GM21786 (cell line): ENCODE results near the gene TENM3.

Source experiments
- ATAC-seq: cut with Tn5 transposase; IDR thresholded peaks from one replicate; pipeline ENCODE4 v1.9.1; 2021; ENCODE audit not compliant: unreplicated experiment

The TENM3 gene

GRCh38 chr4:182286035-182286434 lies 42.8 kb downstream of the TENM3 start:
- no peak for ATAC-seq

DNA sequence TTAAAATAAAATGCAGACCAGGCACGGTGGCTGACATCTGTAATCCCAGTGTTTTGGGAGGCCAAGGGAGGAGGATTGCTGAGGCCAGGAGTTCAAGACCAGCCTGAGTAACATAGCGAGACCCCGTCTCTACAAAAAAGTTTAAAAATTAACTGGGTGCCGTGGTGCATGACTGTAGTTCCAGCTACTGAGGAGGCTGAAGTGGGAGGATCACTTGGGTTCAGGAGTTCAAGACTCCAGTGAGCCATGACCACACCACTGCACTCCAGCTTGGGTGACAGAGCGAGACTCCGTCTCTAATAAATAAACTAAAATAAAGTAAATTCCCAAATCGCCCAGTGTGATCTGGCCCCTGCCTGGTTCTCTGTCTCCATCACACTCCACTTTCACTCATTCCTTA lies 43.7 kb downstream of the TENM3 start:
- ATAC-seq: no peak

DNA sequence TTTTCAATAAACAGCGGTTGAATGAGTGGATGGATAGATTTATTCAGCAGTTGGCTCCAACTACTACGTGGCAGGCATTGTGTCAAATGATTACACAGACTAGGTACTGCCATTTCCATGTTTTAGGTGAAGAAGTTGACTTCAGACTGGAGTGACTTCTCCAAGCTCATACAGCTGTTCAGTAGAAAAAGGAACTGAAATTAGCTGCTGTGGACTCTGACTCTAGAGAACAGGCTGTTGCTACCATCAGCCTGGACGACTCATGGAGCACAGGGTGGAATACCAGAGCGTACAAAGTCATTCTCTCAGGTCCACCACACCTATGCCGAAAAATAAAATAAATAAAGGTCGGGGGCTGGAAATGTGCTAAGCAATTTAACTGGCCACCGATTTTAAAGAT lies 45.3 kb downstream of the TENM3 start:
- no peak for ATAC-seq

GRCh38 chr4:182289809-182290208 lies 46.6 kb downstream of the TENM3 start:
- no peak for ATAC-seq

- ATAC-seq: no peak
These were observed 48.0 kb downstream of the TENM3 start for GRCh38 chr4:182291175-182291574.

- ATAC-seq: no peak
These were observed 48.5 kb downstream of the TENM3 start for GRCh38 chr4:182291597-182292270.

DNA sequence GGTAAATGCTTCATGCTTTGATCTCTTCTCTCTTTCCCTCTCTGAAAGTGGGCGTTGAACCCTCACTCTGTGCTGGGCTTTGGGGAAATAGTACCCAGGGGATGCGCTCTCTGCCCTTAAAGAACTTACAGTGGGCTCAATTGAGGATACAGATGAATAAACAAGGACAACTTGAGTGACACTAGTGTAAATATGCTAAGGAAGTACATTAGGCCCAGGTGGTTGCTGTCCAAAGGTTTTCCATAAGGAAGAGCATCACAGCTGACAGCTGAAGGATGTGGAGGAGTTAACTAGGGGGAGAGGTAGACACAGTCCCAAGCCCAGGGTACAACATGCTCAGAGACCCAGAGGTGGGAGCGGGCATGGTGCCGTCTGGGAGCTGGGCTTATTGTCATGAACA lies 49.4 kb downstream of the TENM3 start:
- ATAC-seq: no peak

GRCh38 chr4:182293691-182294255 lies 50.6 kb downstream of the TENM3 start:
- ATAC-seq: no peak

GRCh38 chr4:182294451-182294850 lies 51.2 kb downstream of the TENM3 start:
- ATAC-seq: no peak

DNA sequence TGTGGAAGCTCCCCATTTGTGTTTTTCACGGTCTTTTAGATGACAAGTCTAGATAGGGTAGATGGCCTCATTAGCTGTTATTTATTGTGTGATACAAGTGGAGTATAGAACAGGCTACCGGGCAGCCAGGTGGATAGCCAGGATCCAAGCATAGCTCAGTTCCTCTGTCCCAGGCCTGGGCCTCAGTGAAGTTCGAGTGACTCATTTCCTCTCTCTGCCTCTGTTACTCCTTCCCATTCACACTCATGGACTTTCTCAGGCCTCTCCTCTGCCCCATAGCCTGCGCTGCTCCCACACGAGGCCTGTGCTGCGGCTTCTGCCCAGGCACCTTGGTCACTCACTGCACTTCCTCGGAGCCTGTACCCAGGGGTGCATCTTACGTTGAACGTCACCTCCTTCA lies 54.5 kb downstream of the TENM3 start:
- no peak for ATAC-seq

DNA sequence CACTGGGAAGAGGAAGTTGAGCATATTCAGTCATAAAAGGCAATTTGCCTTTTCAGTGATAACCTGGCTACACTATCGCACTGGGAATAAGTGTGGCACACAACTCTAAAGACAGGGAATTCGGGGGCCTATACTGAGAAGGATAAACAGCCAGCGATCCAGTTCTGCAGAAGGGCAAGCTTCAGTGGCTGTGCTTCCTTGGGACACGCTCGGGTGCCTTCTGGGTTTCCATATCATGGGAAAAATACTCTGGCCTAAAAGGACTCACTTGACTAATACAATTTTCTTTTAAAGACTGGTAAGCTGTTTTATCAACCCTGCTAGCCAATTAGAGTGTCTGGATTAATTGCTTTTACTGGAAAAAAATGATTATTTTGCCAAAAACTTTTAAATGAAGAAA lies 58.5 kb downstream of the TENM3 start:
- ATAC-seq: no peak

DNA sequence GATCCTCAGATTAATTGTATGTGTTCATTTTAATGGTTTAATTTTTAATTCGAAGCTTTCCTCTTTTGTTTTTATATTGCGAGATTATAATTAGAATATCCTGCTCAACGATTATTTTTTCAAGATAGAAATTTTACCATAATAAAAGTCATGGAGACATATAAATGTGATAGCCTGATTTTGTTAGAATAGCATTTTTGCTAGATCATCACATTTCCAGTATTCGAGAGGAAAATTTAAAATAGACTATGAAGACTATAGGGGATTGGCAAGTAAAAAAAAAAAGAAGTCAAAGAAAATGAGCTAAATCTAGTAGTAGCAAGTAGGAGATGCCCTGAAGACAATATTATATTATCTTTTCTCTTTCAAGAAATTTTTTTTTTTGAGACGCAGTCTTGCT lies 60.6 kb downstream of the TENM3 start:
- no peak for ATAC-seq

- no peak for ATAC-seq
These were observed 63.7 kb downstream of the TENM3 start for GRCh38 chr4:182306792-182307507.

DNA sequence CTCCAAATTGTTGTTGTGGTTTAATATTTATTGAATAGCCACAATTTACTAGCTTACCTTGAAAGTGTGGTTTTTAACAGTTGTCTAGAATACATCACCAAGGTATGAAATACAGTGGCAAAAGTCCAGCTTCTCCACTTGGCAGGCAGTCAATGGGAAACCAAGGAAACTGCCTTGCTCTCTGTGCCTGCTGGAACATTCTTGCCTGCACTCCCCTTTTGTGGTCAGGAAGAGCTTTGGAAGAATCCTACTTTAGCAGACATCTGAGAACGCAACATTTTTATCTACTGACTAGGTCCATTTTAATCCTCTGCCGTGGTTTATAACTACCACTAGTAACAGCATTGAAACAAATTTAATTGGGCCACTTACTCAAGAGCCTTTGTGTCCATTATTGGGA lies 64.5 kb downstream of the TENM3 start:
- ATAC-seq: no peak

DNA sequence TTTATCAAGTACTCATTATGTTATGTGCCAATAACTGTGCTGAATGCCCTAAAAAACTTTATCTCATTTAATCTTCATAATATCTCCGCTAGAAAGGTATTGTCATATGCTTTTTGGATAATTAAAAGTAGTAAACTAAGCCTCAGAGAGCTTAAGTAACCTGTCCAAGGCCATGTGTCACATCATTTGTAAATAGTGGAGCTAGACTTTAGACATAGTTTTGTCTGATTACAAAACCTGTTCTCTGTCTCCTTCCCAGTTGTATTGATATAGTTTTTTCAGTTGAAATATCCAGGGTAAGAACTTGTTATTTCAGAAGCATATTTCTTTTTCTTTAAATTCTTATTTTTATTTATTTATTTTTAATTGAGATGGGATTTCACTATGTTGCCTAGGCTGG lies 66.7 kb downstream of the TENM3 start:
- ATAC-seq: no peak

DNA sequence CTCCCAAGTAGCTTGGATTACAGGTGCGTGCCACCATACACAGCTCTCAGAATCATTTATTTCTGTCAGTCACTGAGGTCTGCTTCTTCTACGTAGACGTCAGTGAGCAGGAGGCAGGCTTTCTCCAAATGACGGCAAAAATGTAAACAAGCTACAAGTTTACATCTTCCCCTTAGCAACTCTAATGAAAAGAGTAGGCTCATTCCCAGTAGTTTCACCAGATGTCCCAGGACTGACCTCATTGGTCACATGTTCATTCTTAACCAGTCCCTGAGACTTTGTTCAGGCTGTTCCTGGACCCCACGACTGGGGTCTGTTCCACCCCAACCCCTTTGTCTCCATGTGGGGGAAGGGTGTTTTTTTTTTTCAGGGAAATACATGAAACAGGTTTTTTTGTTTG lies 67.1 kb downstream of the TENM3 start:
- ATAC-seq: no peak

DNA sequence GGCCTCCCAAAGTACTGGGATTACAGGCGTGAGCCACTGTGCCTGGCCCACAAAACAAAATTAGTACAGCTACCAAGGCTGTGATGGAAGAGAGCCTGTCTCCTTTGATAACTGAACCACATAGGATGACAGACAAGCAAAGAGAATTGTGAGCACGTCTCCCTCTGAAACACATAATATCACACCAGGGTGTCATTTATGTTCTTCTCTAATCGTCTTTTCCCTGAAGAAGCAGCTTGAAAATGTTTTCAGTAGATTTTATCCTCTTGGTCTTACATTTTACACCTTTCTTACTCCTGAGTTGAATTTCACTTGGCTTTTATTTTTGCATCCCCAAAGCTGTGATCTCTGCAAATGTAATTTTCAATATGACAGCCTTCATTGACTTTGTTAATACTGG lies 67.8 kb downstream of the TENM3 start:
- ATAC-seq: no peak

DNA sequence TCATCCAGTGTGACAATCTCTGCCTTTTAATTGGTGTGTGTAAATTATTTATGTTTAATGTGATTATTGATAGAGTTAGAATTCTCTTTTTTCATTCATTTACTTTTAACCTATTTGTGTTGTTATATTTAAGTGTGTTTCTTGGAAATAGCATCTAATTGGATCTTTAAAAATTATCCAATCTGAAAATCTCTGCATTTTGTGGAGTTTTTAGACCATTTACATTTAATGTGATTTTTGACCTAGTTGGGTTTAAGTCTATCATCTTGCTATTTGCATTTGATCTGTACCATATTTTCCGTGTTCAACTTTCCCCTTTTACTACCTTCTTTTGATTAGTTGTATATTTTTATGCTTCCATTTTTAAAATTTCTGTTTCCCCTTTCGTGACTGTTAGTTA lies 71.3 kb downstream of the TENM3 start:
- no peak for ATAC-seq

GRCh38 chr4:182318256-182318655 lies 75.1 kb downstream of the TENM3 start:
- ATAC-seq: no peak

GRCh38 chr4:182320092-182320491 lies 76.9 kb downstream of the TENM3 start:
- no peak for ATAC-seq

- ATAC-seq: no peak
These were observed 77.4 kb downstream of the TENM3 start for GRCh38 chr4:182320580-182320979.

GRCh38 chr4:182324282-182324681 lies 81.1 kb downstream of the TENM3 start:
- ATAC-seq: no peak

DNA sequence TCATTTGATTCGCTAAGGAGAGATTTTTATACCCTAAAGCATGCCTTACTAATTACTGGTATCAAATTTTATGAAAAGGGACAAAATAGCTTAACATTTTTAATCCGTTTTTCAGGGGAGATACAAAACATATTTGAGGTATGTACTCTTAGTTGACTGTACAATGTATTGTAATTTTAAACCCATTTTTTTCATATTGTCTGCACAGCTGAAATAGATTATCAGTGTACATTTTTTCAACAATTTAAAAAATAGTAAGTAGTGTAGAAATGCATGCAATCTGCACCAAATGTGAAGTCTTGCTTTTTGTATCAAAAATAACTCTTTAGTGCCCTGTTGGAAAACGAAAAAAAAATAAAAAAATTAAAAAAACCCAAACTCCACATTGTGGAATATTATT lies 82.2 kb downstream of the TENM3 start:
- ATAC-seq: no peak
